Cardiac muscle cell (in vitro differentiated cells and primary cell): ENCODE results near the gene SBSN. TPM values are rescaled to one million over a fixed set of nuclear protein-coding genes. Genes with fewer than 3 reads are reported as not detected.
A peak's percentile ranks its signal among the peaks of the same experiment; 100 is the strongest.
"Not testable (repeated sequence)": the region's sequence is repeated elsewhere in the genome, so short reads cannot be mapped to it uniquely, and the experiment has no call there.

Experiments used
- DNase-seq, 2 donors: peaks; one replicate each; pipeline versions ENCODE4 v3.0.0 to v3.0.0-alpha.2; 2010 to 2017; ENCODE audit warnings: low read depth in 1 of 2, low spot score in 1 of 2
- H3K27ac ChIP-seq: fragments of 200-600 bp; sonication (generic); 2 replicates; pipeline ENCODE4 v1.5.1; 2016
- H3K27me3 ChIP-seq: fragments of 200-600 bp; sonication (generic); 2 replicates; pipeline ENCODE4 v1.6.0; 2016; ENCODE audit warnings: control low read depth
- H3K36me3 ChIP-seq: fragments of 200-600 bp; sonication (generic); 2 replicates; pipeline ENCODE4 v1.5.1; 2016; ENCODE audit warnings: control low read depth
- H3K4me1 ChIP-seq: fragments of 200-600 bp; sonication (generic); 2 replicates; pipeline ENCODE4 v1.8.1; 2017; ENCODE audit warnings: low read depth, mild to moderate bottlenecking, mixed run types
- H3K4me3 ChIP-seq: fragments of 200-600 bp; sonication (generic); 2 replicates; pipeline ENCODE4 v1.5.1; 2016; ENCODE audit warnings: mild to moderate bottlenecking
- H3K9me3 ChIP-seq: fragments of 200-600 bp; sonication (generic); 2 replicates; pipeline ENCODE4 v1.5.1; 2017; ENCODE audit warnings: low read depth, mild to moderate bottlenecking, control low read depth
- CTCF ChIP-seq: IDR thresholded peaks from 2 replicates; pipeline ENCODE4 v1.5.1; 2012; ENCODE audit warnings: low read depth, mild to moderate bottlenecking, low read length
- polyA plus RNA-seq: library from polyadenylated mRNA; unstranded; fragments of >200 nt; fragmentation: Nextera tagmentation; extraction: Ambion mirVana; gene quantifications from 2 replicates; pipeline ENCODE4 v1.2.1, GENCODE V29; 2016
- total RNA-seq: library from RNA; depleted of rRNA; stranded (reverse); fragments of >200 nt; gene quantifications from 2 replicates; pipeline ENCODE4 v1.2.3, GENCODE V29; 2016

SBSN gene
- total and polyA plus RNA-seq, 2 experiments from 2014 or later: 0.15 TPM; not detected in 1

- H3K27me3 ChIP-seq: no peaks in the 10 kb centered on the region
- no peak overlapping the region for H3K27ac ChIP-seq
- DNase-seq: no peak
- H3K4me1 ChIP-seq: peaks cover 7% of the 10 kb centered on the region
- H3K36me3 ChIP-seq: no peaks in the 10 kb centered on the region
- H3K9me3 ChIP-seq: no peaks in the 10 kb centered on the region
- H3K4me3 ChIP-seq: no peak overlapping the region
- TF ChIP-seq CTCF: no peak
These were observed 45.0 kb downstream of the SBSN start for GRCh38 chr19:35483089-35483488.

- no peaks in the 10 kb centered on the region for H3K4me1 ChIP-seq
- no peak for TF ChIP-seq CTCF
- no peaks in the 10 kb centered on the region for H3K9me3 ChIP-seq
These were observed 49.1 kb downstream of the SBSN start for GRCh38 chr19:35478794-35479677.

GRCh38 chr19:35476149-35476548, 52.0 kb downstream of the SBSN start:
- H3K4me3 ChIP-seq: no peak overlapping the region
- DNase-seq: no peak
- no peaks in the 10 kb centered on the region for H3K4me1 ChIP-seq
- H3K36me3 ChIP-seq: no peaks in the 10 kb centered on the region
- peak; percentile 10 for TF ChIP-seq CTCF
- H3K9me3 ChIP-seq: no peaks in the 10 kb centered on the region
- no peaks in the 10 kb centered on the region for H3K27me3 ChIP-seq
- no peak overlapping the region for H3K27ac ChIP-seq

More at GRCh38 chr19:35478794-35479677, 49.1 kb downstream of the SBSN start:
- H3K36me3 ChIP-seq: no peaks in the 10 kb centered on the region
- peak in 1 of 2 donors; percentile 17 for DNase-seq
- no peaks in the 10 kb centered on the region for H3K27me3 ChIP-seq
- H3K4me3 ChIP-seq: no peak overlapping the region
- H3K27ac ChIP-seq: peak overlapping the region; percentile 11

- not testable (repeated sequence) for DNase-seq, H3K27me3 ChIP-seq, H3K27ac ChIP-seq, H3K4me1 ChIP-seq, H3K9me3 ChIP-seq, H3K4me3 ChIP-seq, H3K36me3 ChIP-seq
These were observed 53.5 kb downstream of the SBSN start for GRCh38 chr19:35474594-35474993.

GRCh38 chr19:35474104-35474503, 54.0 kb downstream of the SBSN start:
- H3K27me3 ChIP-seq: no peaks in the 10 kb centered on the region
- TF ChIP-seq CTCF: no peak
- no peaks in the 10 kb centered on the region for H3K4me1 ChIP-seq
- H3K27ac ChIP-seq: no peak overlapping the region
- H3K36me3 ChIP-seq: no peaks in the 10 kb centered on the region
- no peak overlapping the region for H3K4me3 ChIP-seq
- DNase-seq: no peak
- H3K9me3 ChIP-seq: no peaks in the 10 kb centered on the region

Other genes starting within 250 kb of the SBSN start
- 2.5 and 3.7 TPM in 2 replicates for gene HAMP, start 245.8 kb downstream of the SBSN start, total RNA-seq
- gene HAMP, start 245.8 kb downstream of the SBSN start, polyA plus RNA-seq: 10.6 and 25.6 TPM in 2 replicates
- 2.1 and 2.4 TPM in 2 replicates for gene MAG, start 236.2 kb downstream of the SBSN start, total RNA-seq
- 1.2 and 1.3 TPM in 2 replicates for gene MAG, start 236.2 kb downstream of the SBSN start, polyA plus RNA-seq
- gene CD22, start 199.1 kb downstream of the SBSN start, total RNA-seq: 0.28 and 0.51 TPM in 2 replicates
- 0.50 TPM in 1 of 2 replicates, not detected in the other for gene CD22, start 199.1 kb downstream of the SBSN start, polyA plus RNA-seq
- gene FFAR1, start 180.4 kb downstream of the SBSN start, total RNA-seq: not detected in 2 replicates
- gene FFAR1, start 180.4 kb downstream of the SBSN start, polyA plus RNA-seq: 0.11 TPM in 1 of 2 replicates, not detected in the other
- gene FFAR3, start 169.9 kb downstream of the SBSN start, total RNA-seq: 0.21 TPM in 1 of 2 replicates, not detected in the other
- not detected in 2 replicates for gene FFAR3, start 169.9 kb downstream of the SBSN start, polyA plus RNA-seq
- 0.33 and 0.42 TPM in 2 replicates for gene GPR42, start 157.2 kb downstream of the SBSN start, total RNA-seq
- gene GPR42, start 157.2 kb downstream of the SBSN start, polyA plus RNA-seq: 0.32 TPM in 1 of 2 replicates, not detected in the other
- gene FFAR2, start 80.1 kb downstream of the SBSN start, total RNA-seq: not detected in 2 replicates
- not detected in 2 replicates for gene FFAR2, start 80.1 kb downstream of the SBSN start, polyA plus RNA-seq
- 0.60 TPM in 1 of 2 replicates, not detected in the other for gene KRTDAP, start 37.8 kb downstream of the SBSN start, total RNA-seq
- 1.4 and 2.2 TPM in 2 replicates for gene KRTDAP, start 37.8 kb downstream of the SBSN start, polyA plus RNA-seq
- gene DMKN, start 14.7 kb downstream of the SBSN start, total RNA-seq: 232 and 289 TPM in 2 replicates
- gene DMKN, start 14.7 kb downstream of the SBSN start, polyA plus RNA-seq: 220 and 329 TPM in 2 replicates
- 0.46 TPM in 1 of 2 replicates, not detected in the other for gene GAPDHS, start 5.1 kb upstream of the SBSN start, total RNA-seq
- not detected in 2 replicates for gene GAPDHS, start 5.1 kb upstream of the SBSN start, polyA plus RNA-seq
- 95.9 and 149 TPM in 2 replicates for gene TMEM147, start 17.3 kb upstream of the SBSN start, total RNA-seq
- 186 and 260 TPM in 2 replicates for gene TMEM147, start 17.3 kb upstream of the SBSN start, polyA plus RNA-seq
- 0.74 TPM in 1 of 2 replicates, not detected in the other for gene ATP4A, start 35.3 kb upstream of the SBSN start, total RNA-seq
- 0.10 TPM in 1 of 2 replicates, not detected in the other for gene ATP4A, start 35.3 kb upstream of the SBSN start, polyA plus RNA-seq
- not detected in 2 replicates for gene PMIS2, start 57.9 kb upstream of the SBSN start, total RNA-seq
- not detected in 2 replicates for gene PMIS2, start 57.9 kb upstream of the SBSN start, polyA plus RNA-seq
- 17.2 and 20.5 TPM in 2 replicates for gene HAUS5, start 84.4 kb upstream of the SBSN start, total RNA-seq
- 25.5 and 29.6 TPM in 2 replicates for gene HAUS5, start 84.4 kb upstream of the SBSN start, polyA plus RNA-seq
- 128 and 146 TPM in 2 replicates for gene RBM42, start 100.7 kb upstream of the SBSN start, total RNA-seq
- gene RBM42, start 100.7 kb upstream of the SBSN start, polyA plus RNA-seq: 161 and 170 TPM in 2 replicates
- gene ETV2, start 113.4 kb upstream of the SBSN start, total RNA-seq: 1.1 and 3.1 TPM in 2 replicates
- 3.1 and 4.0 TPM in 2 replicates for gene ETV2, start 113.4 kb upstream of the SBSN start, polyA plus RNA-seq
- 817 and 1,352 TPM in 2 replicates for gene COX6B1, start 120.0 kb upstream of the SBSN start, total RNA-seq
- gene COX6B1, start 120.0 kb upstream of the SBSN start, polyA plus RNA-seq: 1,159 and 1,609 TPM in 2 replicates
- gene UPK1A, start 138.2 kb upstream of the SBSN start, total RNA-seq: 1.2 TPM in 1 of 2 replicates, not detected in the other
- 0.67 and 1.4 TPM in 2 replicates for gene UPK1A, start 138.2 kb upstream of the SBSN start, polyA plus RNA-seq
- gene ZBTB32, start 176.2 kb upstream of the SBSN start, total RNA-seq: not detected in 2 replicates
- 0.53 and 0.59 TPM in 2 replicates for gene ZBTB32, start 176.2 kb upstream of the SBSN start, polyA plus RNA-seq
- 18.2 and 38.1 TPM in 2 replicates for gene KMT2B, start 189.7 kb upstream of the SBSN start, total RNA-seq
- 8.9 and 11.9 TPM in 2 replicates for gene KMT2B, start 189.7 kb upstream of the SBSN start, polyA plus RNA-seq
- gene IGFLR1, start 214.1 kb upstream of the SBSN start, total RNA-seq: 1.5 and 2.6 TPM in 2 replicates
- gene IGFLR1, start 214.1 kb upstream of the SBSN start, polyA plus RNA-seq: 2.4 and 5.5 TPM in 2 replicates
- gene U2AF1L4, start 217.1 kb upstream of the SBSN start, total RNA-seq: 30.3 and 40.2 TPM in 2 replicates
- 45.5 and 61.7 TPM in 2 replicates for gene U2AF1L4, start 217.1 kb upstream of the SBSN start, polyA plus RNA-seq
- gene PSENEN, start 217.3 kb upstream of the SBSN start, total RNA-seq: 43.7 and 65.4 TPM in 2 replicates
- 158 and 173 TPM in 2 replicates for gene PSENEN, start 217.3 kb upstream of the SBSN start, polyA plus RNA-seq
- 16.0 and 16.8 TPM in 2 replicates for gene LIN37, start 220.3 kb upstream of the SBSN start, total RNA-seq
- gene LIN37, start 220.3 kb upstream of the SBSN start, polyA plus RNA-seq: 11.4 and 16.3 TPM in 2 replicates
- gene HSPB6, start 228.7 kb upstream of the SBSN start, total RNA-seq: 0.51 and 2.5 TPM in 2 replicates
- 0.76 and 2.6 TPM in 2 replicates for gene HSPB6, start 228.7 kb upstream of the SBSN start, polyA plus RNA-seq
- gene PROSER3, start 229.9 kb upstream of the SBSN start, total RNA-seq: 14.8 and 16.3 TPM in 2 replicates
- 28.9 and 35.7 TPM in 2 replicates for gene PROSER3, start 229.9 kb upstream of the SBSN start, polyA plus RNA-seq
- gene ARHGAP33, start 247.3 kb upstream of the SBSN start, total RNA-seq: 10.9 and 47.4 TPM in 2 replicates
- gene ARHGAP33, start 247.3 kb upstream of the SBSN start, polyA plus RNA-seq: 16.1 and 31.9 TPM in 2 replicates